SU-DHL-6 (cell line): ENCODE results near the gene SPATA31E1.

Source experiments
- H2AFZ ChIP-seq: fragments of 200-600 bp; sonication (generic); 2 replicates; pipeline ENCODE4 v1.6.1; 2014; ENCODE audit warnings: low read depth, mild to moderate bottlenecking, moderate library complexity, mixed read lengths, antibody characterized with exemption, low read length; ENCODE audit not compliant: severe bottlenecking
- H3F3A ChIP-seq: fragments of 200-600 bp; shearing (Covaris generic); 2 replicates; pipeline ENCODE4 v1.6.0; 2016; ENCODE audit warnings: antibody characterized with exemption, mild to moderate bottlenecking; ENCODE audit not compliant: insufficient read depth
- H3K27ac ChIP-seq: fragments of 200-600 bp; sonication (generic); 2 replicates; pipeline ENCODE4 v1.5.1; 2016; ENCODE audit warnings: low read depth, mild to moderate bottlenecking, low read length, moderate library complexity, mixed read lengths
- H3K27me3 ChIP-seq: fragments of 200-600 bp; sonication (generic), shearing (Covaris generic); 2 replicates; pipeline ENCODE4 v1.6.0; 2014; ENCODE audit warnings: mild to moderate bottlenecking, low read length
- H3K36me3 ChIP-seq: fragments of 200-600 bp; sonication (generic); 2 replicates; pipeline ENCODE4 v1.6.1; 2014; ENCODE audit warnings: mild to moderate bottlenecking, low read length, mixed read lengths
- H3K4me2 ChIP-seq: fragments of 300-600, 200-600 bp; shearing (Covaris generic), sonication (generic); 2 replicates; pipeline ENCODE4 v1.6.0; 2014; ENCODE audit warnings: low read length, low read depth, mild to moderate bottlenecking; ENCODE audit not compliant: poor library complexity, severe bottlenecking
- H3K4me3 ChIP-seq: fragments of 200-600 bp; sonication (generic); 2 replicates; pipeline ENCODE4 v1.5.1; 2014; ENCODE audit warnings: antibody characterized with exemption, low read length, mild to moderate bottlenecking, mixed read lengths; ENCODE audit not compliant: insufficient read depth, poor library complexity, severe bottlenecking
- H3K79me2 ChIP-seq: fragments of 200-600 bp; sonication (generic); 2 replicates; pipeline ENCODE4 v1.6.1; 2014; ENCODE audit warnings: mild to moderate bottlenecking, low read length, moderate library complexity; ENCODE audit not compliant: insufficient read depth
- H3K9ac ChIP-seq: fragments of 200-600 bp; sonication (generic); 2 replicates; pipeline ENCODE4 v1.7.0; 2014; ENCODE audit warnings: mild to moderate bottlenecking, low read length
- H3K9me2 ChIP-seq: fragments of 200-600 bp; sonication (generic); replicated peaks from 2 replicates; pipeline ENCODE4 v1.6.1; 2014; ENCODE audit warnings: low read length; ENCODE audit not compliant: insufficient read depth
- H3K9me3 ChIP-seq: fragments of 200-600 bp; sonication (generic); 2 replicates; pipeline ENCODE4 v1.6.1; 2014; ENCODE audit warnings: low read length, mixed read lengths; ENCODE audit not compliant: insufficient read depth
- H4K20me1 ChIP-seq: fragments of 200-600 bp; sonication (generic); 2 replicates; pipeline ENCODE4 v1.6.1; 2014; ENCODE audit warnings: low read depth, mild to moderate bottlenecking, antibody characterized with exemption, low read length, moderate library complexity, mixed read lengths
- CTCF ChIP-seq: fragments of 200-600 bp; sonication (generic); IDR thresholded peaks from one replicate; pipeline ENCODE4 v1.5.1; 2017; ENCODE audit warnings: antibody characterized with exemption, mild to moderate bottlenecking, low read length, moderate library complexity; ENCODE audit not compliant: insufficient read depth, poor library complexity, severe bottlenecking
- EZH2phosphoT487 ChIP-seq: fragments of 200-600 bp; sonication (generic), shearing (Covaris generic); conservative IDR thresholded peaks from 2 replicates; pipeline ENCODE4 v1.6.1; 2018; ENCODE audit warnings: mild to moderate bottlenecking, antibody characterized with exemption, low read length, moderate library complexity, mixed read lengths

Gene SPATA31E1

GRCh38 chr9:87859137-87859536 lies 23.5 kb upstream of the SPATA31E1 start:
- Histone ChIP-seq H3K27me3 (no peaks in the 10 kb centered on the region), H3K4me2 (no peak overlapping the region), H3K9me2 (no peaks in the 10 kb centered on the region), H2AFZ (no peak overlapping the region), H3K4me3 (no peak overlapping the region), H4K20me1 (no peaks in the 10 kb centered on the region), H3K27ac (no peak overlapping the region), H3K79me2 (no peaks in the 10 kb centered on the region), H3K9ac (no peak overlapping the region), H3F3A (no peaks in the 10 kb centered on the region), H3K9me3 (no peaks in the 10 kb centered on the region), H3K36me3 (no peaks in the 10 kb centered on the region)
- TF ChIP-seq EZH2phosphoT487: no peak
- TF ChIP-seq CTCF: no peak

- no peak for TF ChIP-seq CTCF
- no peak for TF ChIP-seq EZH2phosphoT487
These were observed 22.9 kb upstream of the SPATA31E1 start for GRCh38 chr9:87859786-87860185.

GRCh38 chr9:87861332-87861731 lies 21.3 kb upstream of the SPATA31E1 start:
- TF ChIP-seq CTCF (no peak), EZH2phosphoT487 (no peak)
- no peak overlapping the region for H2AFZ ChIP-seq

More at GRCh38 chr9:87859786-87860185, 22.9 kb upstream of the SPATA31E1 start:
- Histone ChIP-seq H3K27me3 (no peaks in the 10 kb centered on the region), H3K9me3 (no peaks in the 10 kb centered on the region), H3K4me3 (no peak overlapping the region), H3F3A (no peaks in the 10 kb centered on the region), H4K20me1 (no peaks in the 10 kb centered on the region), H2AFZ (no peak overlapping the region), H3K27ac (no peak overlapping the region), H3K9me2 (no peaks in the 10 kb centered on the region), H3K79me2 (no peaks in the 10 kb centered on the region), H3K9ac (no peak overlapping the region), H3K4me2 (no peak overlapping the region), H3K36me3 (no peaks in the 10 kb centered on the region)

More at GRCh38 chr9:87861332-87861731, 21.3 kb upstream of the SPATA31E1 start:
- Histone ChIP-seq H3K36me3 (no peaks in the 10 kb centered on the region), H3K27ac (no peak overlapping the region), H3K9me2 (no peaks in the 10 kb centered on the region), H3K9ac (no peak overlapping the region), H3K27me3 (no peaks in the 10 kb centered on the region), H3K79me2 (no peaks in the 10 kb centered on the region), H3K9me3 (no peaks in the 10 kb centered on the region), H4K20me1 (no peaks in the 10 kb centered on the region), H3K4me2 (no peak overlapping the region), H3K4me3 (no peak overlapping the region), H3F3A (no peaks in the 10 kb centered on the region)
